Ectodermal cell (in vitro differentiated cells): Measurements from ENCODE around the gene E2F8.

Source experiments
- H3K27ac ChIP-seq: 2 replicates; pipeline ENCODE4 v1.7.0; 2013; ENCODE audit warnings: mild to moderate bottlenecking, low read depth, low read length; ENCODE audit not compliant: insufficient read depth, poor library complexity, severe bottlenecking
- H3K27me3 ChIP-seq: 2 replicates; pipeline ENCODE4 v1.7.0; 2013; ENCODE audit warnings: mild to moderate bottlenecking, low read length; ENCODE audit not compliant: insufficient read depth, control insufficient read depth, poor library complexity, severe bottlenecking
- H3K36me3 ChIP-seq: one replicate; pipeline ENCODE4 v1.7.0; 2013; ENCODE audit warnings: low read length; ENCODE audit not compliant: control insufficient read depth, insufficient read depth
- H3K4me1 ChIP-seq: one replicate; pipeline ENCODE4 v1.7.0; 2013; ENCODE audit warnings: low read length; ENCODE audit not compliant: control insufficient read depth, insufficient read depth
- H3K4me3 ChIP-seq: 2 replicates; pipeline ENCODE4 v1.7.0; 2013; ENCODE audit warnings: low read depth, low read length, control low read depth; ENCODE audit not compliant: insufficient read depth
- H3K9me3 ChIP-seq: 2 replicates; pipeline ENCODE4 v1.7.0; 2013; ENCODE audit warnings: mild to moderate bottlenecking, low read length, moderate library complexity; ENCODE audit not compliant: control insufficient read depth
- WGBS, 2 experiments: methylation state at CpG; one replicate each; pipeline ENCODE4 v1.1.7; 2013; ENCODE audit warnings: missing lambda C conversion rate in 2 of 2; 5-methylcytosine and 5-hydroxymethylcytosine counted together

E2F8 gene

DNA sequence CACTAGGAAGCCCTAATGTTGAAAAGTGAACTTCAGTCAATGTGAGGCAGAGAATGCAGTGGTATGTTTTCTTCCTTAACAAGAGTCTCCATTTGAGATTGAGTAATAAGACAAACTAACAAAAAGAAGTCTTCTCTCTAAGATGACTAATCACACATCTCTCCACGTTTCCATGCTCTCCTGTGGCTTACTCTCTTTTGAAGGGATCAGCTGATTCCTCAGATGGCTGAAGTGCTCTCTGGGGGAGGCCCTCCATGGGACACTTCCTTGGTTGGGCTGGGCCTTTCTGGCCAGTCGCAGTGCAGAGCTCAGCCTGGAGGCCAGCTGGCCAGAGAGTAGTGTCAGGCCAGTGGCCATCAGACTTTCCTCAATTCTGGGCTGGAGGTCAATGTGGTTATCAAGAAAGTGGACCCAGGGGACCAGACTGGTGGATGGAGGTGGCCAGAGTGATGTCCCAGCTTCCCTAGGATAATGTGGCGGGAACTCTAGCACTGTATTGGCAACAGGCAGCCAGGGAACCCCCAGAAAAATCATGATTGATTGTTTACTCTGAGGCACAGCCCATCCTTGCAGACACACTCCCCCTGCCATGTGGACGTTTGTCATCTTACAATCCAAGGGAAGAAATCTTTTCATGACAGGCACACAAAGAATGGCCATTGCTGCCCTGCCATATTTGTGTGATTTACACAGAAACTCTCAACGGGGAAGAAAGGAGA is 53.5 kb downstream of the E2F8 start:
- Histone ChIP-seq H3K27ac (peak overlapping the region; percentile 3), H3K4me1 (peaks cover 22% of the 10 kb centered on the region), H3K4me3 (no peak overlapping the region), H3K9me3 (no peaks in the 10 kb centered on the region), H3K36me3 (no peaks in the 10 kb centered on the region), H3K27me3 (no peaks in the 10 kb centered on the region)
- 51 to 56% methylated on average over 5 of the region's 5 CpGs for WGBS, 2 experiments

DNA sequence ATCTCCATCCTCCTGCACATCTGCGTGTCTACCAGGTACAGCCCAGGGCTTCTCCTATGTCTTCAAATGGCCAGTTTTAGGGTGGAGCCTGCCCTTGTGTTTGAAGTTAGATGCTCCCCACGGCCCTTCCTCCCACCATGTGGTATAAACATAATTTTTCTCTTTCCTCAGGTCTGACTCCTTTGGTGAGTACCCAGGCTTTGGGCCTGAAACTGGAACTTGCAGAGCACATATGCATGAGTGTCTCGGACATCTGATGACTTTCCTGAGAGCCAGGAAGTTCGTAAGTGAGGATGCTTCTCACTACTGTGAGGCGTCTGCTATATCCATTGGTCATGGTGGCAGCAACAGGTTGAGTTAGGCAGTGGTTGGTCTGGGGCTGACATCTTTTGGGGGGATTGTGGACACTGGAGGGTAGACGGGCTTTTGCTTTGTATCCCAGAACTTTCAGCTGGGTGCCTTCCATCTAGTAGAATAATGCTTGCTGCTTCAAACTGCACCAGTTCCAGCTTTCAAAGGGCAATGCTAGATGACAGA is 55.2 kb downstream of the E2F8 start:
- Histone ChIP-seq H3K36me3 (no peaks in the 10 kb centered on the region), H3K4me1 (peaks cover 22% of the 10 kb centered on the region)
- 77 to 81% methylated on average over 6 of the region's 6 CpGs for WGBS, 2 experiments

GRCh38 chr11:19185036-19185435 is 55.7 kb downstream of the E2F8 start:
- Histone ChIP-seq H3K27ac (no peak overlapping the region), H3K9me3 (no peaks in the 10 kb centered on the region), H3K4me1 (peaks cover 22% of the 10 kb centered on the region), H3K4me3 (no peak overlapping the region), H3K27me3 (no peaks in the 10 kb centered on the region), H3K36me3 (no peaks in the 10 kb centered on the region)
- 70 to 82% methylated on average over 2 of the region's 2 CpGs for whole genome bisulfite sequencing, 2 experiments

More for the DNA sequence above, 55.2 kb downstream of the E2F8 start:
- no peak overlapping the region for H3K4me3 ChIP-seq
- no peaks in the 10 kb centered on the region for H3K9me3 ChIP-seq
- no peaks in the 10 kb centered on the region for H3K27me3 ChIP-seq
- H3K27ac ChIP-seq, result no peak overlapping the region

GRCh38 chr11:19183646-19184045 is 57.1 kb downstream of the E2F8 start:
- Histone ChIP-seq H3K9me3 (no peaks in the 10 kb centered on the region), H3K27ac (no peak overlapping the region), H3K27me3 (no peaks in the 10 kb centered on the region), H3K4me3 (no peak overlapping the region), H3K4me1 (peaks cover 22% of the 10 kb centered on the region), H3K36me3 (no peaks in the 10 kb centered on the region)
- 95% methylated on average over 7 of the region's 7 CpGs for WGBS, 2 experiments

DNA sequence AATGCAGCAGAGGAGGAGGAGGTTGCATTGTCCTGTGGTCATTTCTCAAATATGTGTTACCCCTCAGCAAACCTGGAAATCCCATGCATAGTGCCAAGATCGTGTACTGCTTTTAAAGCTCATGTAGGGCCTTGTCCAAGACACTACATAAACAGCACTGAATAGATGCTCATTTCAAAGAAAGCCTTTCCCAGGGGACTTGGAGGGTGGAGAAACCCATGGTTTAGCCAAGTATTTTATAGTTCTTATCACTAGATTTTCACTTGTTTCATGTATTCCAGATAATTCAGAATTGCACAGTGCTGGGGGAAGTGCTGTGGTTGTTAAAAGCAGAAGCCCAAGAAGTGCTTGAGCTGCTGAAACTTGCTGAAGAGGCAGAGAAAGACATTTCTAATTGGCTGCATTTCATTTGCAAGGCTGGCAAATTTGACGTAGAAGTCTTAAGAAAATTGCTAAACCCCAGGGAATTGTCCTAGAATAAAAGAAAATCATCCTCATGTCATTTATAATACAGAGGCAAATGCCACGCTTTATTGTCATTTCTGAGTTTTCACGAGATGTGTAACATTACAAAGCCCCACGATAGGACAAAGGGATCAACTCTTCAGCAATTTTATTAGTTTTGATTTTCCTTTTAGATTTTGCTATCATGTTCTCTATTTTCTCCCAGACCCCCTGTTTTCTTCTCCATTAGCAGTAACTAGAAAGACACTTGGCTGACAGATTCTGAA is 59.0 kb downstream of the E2F8 start:
- H3K9me3 ChIP-seq, result no peaks in the 10 kb centered on the region
- no peaks in the 10 kb centered on the region for H3K27me3 ChIP-seq
- no peaks in the 10 kb centered on the region for H3K36me3 ChIP-seq
- peaks cover 9% of the 10 kb centered on the region for H3K4me1 ChIP-seq
- no peak overlapping the region for H3K27ac ChIP-seq
- no peak overlapping the region for H3K4me3 ChIP-seq
- WGBS, 2 experiments, result 92 to 94% methylated on average over 5 of the region's 5 CpGs

DNA sequence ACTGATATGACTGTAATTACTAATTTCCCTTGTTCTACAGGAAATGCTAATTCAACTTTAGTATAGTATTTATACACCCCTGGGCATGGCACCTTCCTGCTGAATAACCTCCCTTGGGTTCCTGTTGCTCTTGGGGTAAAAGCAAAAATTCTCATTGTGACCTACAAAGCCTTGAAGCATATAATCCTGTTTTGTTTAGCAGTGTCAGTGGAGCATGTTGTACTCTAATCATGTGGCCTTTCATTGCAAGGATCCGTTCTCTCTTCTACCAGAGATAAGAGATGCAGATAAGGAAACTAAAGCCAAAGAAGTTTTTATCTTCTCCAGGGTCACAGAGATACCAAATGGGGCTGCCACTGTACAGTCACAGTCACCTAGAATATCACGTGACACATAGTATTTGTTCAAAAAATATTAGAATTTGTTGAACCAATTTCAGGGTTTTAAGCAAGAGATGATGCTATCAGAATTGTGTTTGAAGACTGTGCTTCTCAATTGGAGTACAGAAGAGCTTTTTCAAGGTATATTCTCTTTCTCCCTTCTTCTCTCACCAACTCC is 64.0 kb downstream of the E2F8 start:
- WGBS, 2 experiments, result 92 to 97% methylated on average over 2 of the region's 2 CpGs
- H3K9me3 ChIP-seq, result no peaks in the 10 kb centered on the region
- no peak overlapping the region for H3K4me3 ChIP-seq
- H3K36me3 ChIP-seq, result no peaks in the 10 kb centered on the region
- H3K27ac ChIP-seq, result no peak overlapping the region
- no peaks in the 10 kb centered on the region for H3K4me1 ChIP-seq
- no peaks in the 10 kb centered on the region for H3K27me3 ChIP-seq
